ENCODE data around the gene HEXA. TPM values are rescaled to one million over a fixed set of nuclear protein-coding genes. Genes with fewer than 3 reads are reported as not detected.

Gene HEXA
- total and polyA plus RNA-seq, 2 donors (not counting 1 experiment from before 2014, with no cell fraction given): 80.3 to 183 TPM

DNA sequence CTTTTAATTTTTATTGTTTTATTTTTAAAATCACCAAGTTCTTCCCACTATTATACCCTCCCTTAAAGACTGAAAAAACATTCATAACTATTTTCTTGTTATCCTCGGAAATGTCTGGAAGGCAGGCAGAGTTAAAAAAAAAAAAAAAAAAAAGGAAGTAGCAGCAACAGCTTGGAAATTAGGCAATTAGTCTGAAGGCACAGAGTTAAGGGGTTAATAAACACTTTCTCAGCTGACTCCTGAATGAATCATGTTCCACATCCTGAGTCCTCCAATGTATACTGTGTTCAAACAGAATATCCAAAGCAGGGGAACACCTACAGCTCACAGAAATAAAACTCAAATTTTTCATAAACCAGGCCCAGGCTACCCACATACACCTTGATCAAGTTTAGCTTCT lies 5.8 kb downstream of the HEXA start:
- TF ChIP-seq EZH2 (IDR thresholded peaks at IDR 0.05; ENCODE audit: low read length, missing control alignments): no peak
- TF ChIP-seq, protein P1, sequence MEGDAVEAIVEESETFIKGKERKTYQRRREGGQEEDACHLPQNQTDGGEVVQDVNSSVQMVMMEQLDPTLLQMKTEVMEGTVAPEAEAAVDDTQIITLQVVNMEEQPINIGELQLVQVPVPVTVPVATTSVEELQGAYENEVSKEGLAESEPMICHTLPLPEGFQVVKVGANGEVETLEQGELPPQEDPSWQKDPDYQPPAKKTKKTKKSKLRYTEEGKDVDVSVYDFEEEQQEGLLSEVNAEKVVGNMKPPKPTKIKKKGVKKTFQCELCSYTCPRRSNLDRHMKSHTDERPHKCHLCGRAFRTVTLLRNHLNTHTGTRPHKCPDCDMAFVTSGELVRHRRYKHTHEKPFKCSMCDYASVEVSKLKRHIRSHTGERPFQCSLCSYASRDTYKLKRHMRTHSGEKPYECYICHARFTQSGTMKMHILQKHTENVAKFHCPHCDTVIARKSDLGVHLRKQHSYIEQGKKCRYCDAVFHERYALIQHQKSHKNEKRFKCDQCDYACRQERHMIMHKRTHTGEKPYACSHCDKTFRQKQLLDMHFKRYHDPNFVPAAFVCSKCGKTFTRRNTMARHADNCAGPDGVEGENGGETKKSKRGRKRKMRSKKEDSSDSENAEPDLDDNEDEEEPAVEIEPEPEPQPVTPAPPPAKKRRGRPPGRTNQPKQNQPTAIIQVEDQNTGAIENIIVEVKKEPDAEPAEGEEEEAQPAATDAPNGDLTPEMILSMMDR (conservative IDR thresholded peaks at IDR 0.05 in 1 of 2, IDR thresholded peaks at IDR 0.05 in 1 of 2; ENCODE audit: low read depth in 1 of 2, low read length in 2 of 2): no peak
- no peak for DNase-seq (ENCODE audit: low read depth in 2 of 2)
- no peak overlapping the region for H3K9ac ChIP-seq (ENCODE audit: insufficient read depth, low read length)
- H3K4me2 ChIP-seq (ENCODE audit: extremely low read depth, insufficient read depth, low read length): no peak overlapping the region
- H2AFZ ChIP-seq (ENCODE audit: low read length): no peak overlapping the region
- no peaks in the 10 kb centered on the region for H3K9me3 ChIP-seq (ENCODE audit: control insufficient read depth, insufficient read depth, low read depth, low read length)
- peaks cover 2% of the 10 kb centered on the region for H3K79me2 ChIP-seq (ENCODE audit: control insufficient read depth, insufficient read depth, low read length)
- H3K36me3 ChIP-seq (ENCODE audit: control insufficient read depth, insufficient read depth, low read length): no peaks in the 10 kb centered on the region
- no peak overlapping the region for H3K27ac ChIP-seq (ENCODE audit: insufficient read depth, low read length)
- H3K27me3 ChIP-seq (ENCODE audit: control insufficient read depth, insufficient read depth, low read length): no peaks in the 10 kb centered on the region
- no peaks in the 10 kb centered on the region for H4K20me1 ChIP-seq (ENCODE audit: control insufficient read depth, extremely low read depth, insufficient read depth, low read length)
- H3K4me3 ChIP-seq (replicated peaks in 1 of 4; ENCODE audit: control extremely low read depth in 1 of 4, insufficient read depth in 1 of 4, low read depth in 3 of 4, low read length in 4 of 4): no peak overlapping the region
- peaks cover 2% of the 10 kb centered on the region for H3K4me1 ChIP-seq (ENCODE audit: control insufficient read depth, extremely low read depth, insufficient read depth, low read length)

DNA sequence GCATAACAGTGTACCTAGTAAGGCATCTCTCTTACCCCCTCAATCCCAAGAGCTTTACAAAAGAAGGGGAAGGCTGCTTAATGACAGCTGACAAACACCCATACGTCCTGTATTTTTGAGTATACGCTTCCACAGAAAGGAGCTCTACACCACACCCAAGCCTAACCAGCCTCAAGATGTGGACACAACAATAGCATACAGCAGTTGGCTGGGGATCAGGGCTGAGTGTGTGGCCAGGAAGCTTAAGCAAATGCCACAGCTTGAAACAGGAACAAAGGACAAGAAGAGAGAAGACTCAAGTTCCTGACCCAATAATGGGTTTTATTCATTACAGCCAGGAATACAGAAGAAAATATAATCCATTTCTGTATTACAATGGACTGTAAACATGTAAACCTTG lies 6.9 kb downstream of the HEXA start:
- H3K79me2 ChIP-seq (ENCODE audit: control insufficient read depth, insufficient read depth, low read length): peaks cover 2% of the 10 kb centered on the region
- H3K27me3 ChIP-seq (ENCODE audit: control insufficient read depth, insufficient read depth, low read length): no peaks in the 10 kb centered on the region
- no peaks in the 10 kb centered on the region for H4K20me1 ChIP-seq (ENCODE audit: control insufficient read depth, extremely low read depth, insufficient read depth, low read length)
- TF ChIP-seq EZH2 (IDR thresholded peaks at IDR 0.05; ENCODE audit: low read length, missing control alignments): no peak
- TF ChIP-seq, protein P1 (conservative IDR thresholded peaks at IDR 0.05 in 1 of 2, IDR thresholded peaks at IDR 0.05 in 1 of 2; ENCODE audit: low read depth in 1 of 2, low read length in 2 of 2): no peak
- H3K9me3 ChIP-seq (ENCODE audit: control insufficient read depth, insufficient read depth, low read depth, low read length): no peaks in the 10 kb centered on the region
- H3K4me3 ChIP-seq (replicated peaks in 1 of 4; ENCODE audit: control extremely low read depth in 1 of 4, insufficient read depth in 1 of 4, low read depth in 3 of 4, low read length in 4 of 4): no peak overlapping the region
- DNase-seq (ENCODE audit: low read depth in 2 of 2): no peak
- no peak overlapping the region for H2AFZ ChIP-seq (ENCODE audit: low read length)
- H3K36me3 ChIP-seq (ENCODE audit: control insufficient read depth, insufficient read depth, low read length): no peaks in the 10 kb centered on the region
- no peak overlapping the region for H3K27ac ChIP-seq (ENCODE audit: insufficient read depth, low read length)
- peaks cover 2% of the 10 kb centered on the region for H3K4me1 ChIP-seq (ENCODE audit: control insufficient read depth, extremely low read depth, insufficient read depth, low read length)
- no peak overlapping the region for H3K9ac ChIP-seq (ENCODE audit: insufficient read depth, low read length)
- H3K4me2 ChIP-seq (ENCODE audit: extremely low read depth, insufficient read depth, low read length): no peak overlapping the region

DNA sequence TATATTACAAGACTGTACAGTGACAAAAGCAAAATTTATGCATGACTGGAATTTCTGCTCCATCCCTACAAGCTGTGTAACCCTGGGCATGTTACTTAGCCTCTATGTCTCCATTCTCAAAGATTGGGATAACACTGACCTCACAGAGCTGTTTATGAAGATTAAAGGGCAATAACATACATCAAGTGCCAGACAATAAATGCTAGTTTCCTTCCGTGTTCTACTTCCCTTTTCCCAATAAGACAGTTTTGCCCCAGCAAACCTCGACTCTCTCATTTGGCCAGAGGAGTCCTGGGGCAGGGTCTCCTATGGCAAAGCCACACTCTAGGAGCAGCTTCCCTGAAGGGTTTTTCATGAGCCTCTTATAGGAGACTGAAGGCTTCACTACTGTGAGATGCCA lies 7.5 kb downstream of the HEXA start:
- no peak for DNase-seq (ENCODE audit: low read depth in 2 of 2)
- H3K4me2 ChIP-seq (ENCODE audit: extremely low read depth, insufficient read depth, low read length): no peak overlapping the region
- peaks cover 2% of the 10 kb centered on the region for H3K4me1 ChIP-seq (ENCODE audit: control insufficient read depth, extremely low read depth, insufficient read depth, low read length)
- H3K9ac ChIP-seq (ENCODE audit: insufficient read depth, low read length): no peak overlapping the region
- TF ChIP-seq EZH2 (IDR thresholded peaks at IDR 0.05; ENCODE audit: low read length, missing control alignments): no peak
- TF ChIP-seq, protein P1 (conservative IDR thresholded peaks at IDR 0.05 in 1 of 2, IDR thresholded peaks at IDR 0.05 in 1 of 2; ENCODE audit: low read depth in 1 of 2, low read length in 2 of 2): no peak
- H3K79me2 ChIP-seq (ENCODE audit: control insufficient read depth, insufficient read depth, low read length): peaks cover 2% of the 10 kb centered on the region
- no peaks in the 10 kb centered on the region for H3K36me3 ChIP-seq (ENCODE audit: control insufficient read depth, insufficient read depth, low read length)
- H3K4me3 ChIP-seq (replicated peaks in 1 of 4; ENCODE audit: control extremely low read depth in 1 of 4, insufficient read depth in 1 of 4, low read depth in 3 of 4, low read length in 4 of 4): no peak overlapping the region
- H4K20me1 ChIP-seq (ENCODE audit: control insufficient read depth, extremely low read depth, insufficient read depth, low read length): no peaks in the 10 kb centered on the region
- no peak overlapping the region for H2AFZ ChIP-seq (ENCODE audit: low read length)
- H3K27me3 ChIP-seq (ENCODE audit: control insufficient read depth, insufficient read depth, low read length): no peaks in the 10 kb centered on the region
- no peak overlapping the region for H3K27ac ChIP-seq (ENCODE audit: insufficient read depth, low read length)
- no peaks in the 10 kb centered on the region for H3K9me3 ChIP-seq (ENCODE audit: control insufficient read depth, insufficient read depth, low read depth, low read length)
